Stimulated activated CD8-positive, alpha-beta memory T cell treated with anti-CD3 and anti-CD28 coated beads, Interleukin-7, amount 100 ng/mL, for 48 hours (primary cell): Measurements from ENCODE around the gene CDC42EP5.

Experiments used
- DNase-seq, 2 donors: peaks; one replicate each; pipeline ENCODE4 v3.0.0-alpha.2; 2020; ENCODE audit warnings: low read depth in 1 of 2; ENCODE audit errors: extremely low read depth in 1 of 2

CDC42EP5 gene

DNA sequence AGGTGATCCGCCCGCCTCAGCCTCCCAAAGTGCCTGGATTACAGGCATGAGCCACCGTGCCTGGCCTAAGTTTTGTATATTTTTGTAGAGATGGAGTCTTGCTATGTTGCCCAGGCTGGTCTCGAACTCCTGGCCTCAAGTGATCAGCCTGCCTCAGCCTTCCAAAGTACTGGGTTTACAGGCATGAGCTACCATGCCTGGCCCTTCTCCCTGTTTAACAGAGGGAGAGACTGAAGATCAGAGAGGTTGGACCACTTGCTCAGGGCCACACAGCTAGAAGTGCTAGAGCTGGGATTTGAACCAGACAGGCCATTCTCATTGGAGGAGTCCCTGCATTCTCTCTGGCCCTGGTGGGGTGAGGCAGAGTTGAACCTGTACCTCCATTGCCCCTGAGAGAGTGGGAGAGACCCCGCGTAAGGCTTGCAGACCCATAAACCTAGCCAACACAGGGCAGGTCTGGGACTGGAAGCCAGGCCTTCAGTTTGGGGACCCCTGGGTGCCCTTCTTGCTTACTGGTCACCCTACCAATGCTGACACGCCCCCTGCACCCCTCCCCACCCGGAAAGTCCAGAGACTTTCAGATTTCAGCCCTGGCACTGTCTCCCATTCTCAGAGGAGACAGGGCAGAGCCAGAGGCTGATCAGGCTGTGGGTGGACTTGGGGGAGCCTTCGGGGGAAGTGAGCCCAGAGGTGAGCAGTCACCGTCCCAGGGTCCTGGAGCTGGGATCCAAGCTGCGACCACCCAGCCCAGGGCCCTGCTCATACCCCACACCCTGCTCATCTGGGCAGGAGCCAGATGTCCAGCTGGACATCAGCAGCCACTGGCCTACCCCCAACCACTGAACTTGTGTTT lies 44.5 kb downstream of the CDC42EP5 start:
- DNase-seq: no peak

DNA sequence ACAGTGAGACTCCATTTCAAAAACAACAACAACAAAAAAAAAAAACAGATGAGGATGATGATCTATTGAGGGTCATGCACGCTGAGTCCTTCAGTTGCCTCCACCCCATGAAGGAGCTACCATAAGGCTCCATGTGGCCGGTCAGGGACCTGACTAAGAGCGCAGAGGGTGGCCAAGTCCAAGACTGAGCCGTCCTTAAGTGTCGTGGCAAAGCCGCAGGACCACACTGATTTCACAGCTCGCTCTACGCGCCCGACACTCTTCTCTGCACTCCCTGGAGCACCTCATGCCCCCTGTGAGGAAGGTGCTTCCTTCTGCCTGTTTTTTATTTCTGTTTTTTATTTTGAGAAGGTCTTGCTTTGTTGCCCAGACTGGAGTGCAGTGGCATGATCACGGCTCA lies 45.5 kb downstream of the CDC42EP5 start:
- no peak for DNase-seq

DNA sequence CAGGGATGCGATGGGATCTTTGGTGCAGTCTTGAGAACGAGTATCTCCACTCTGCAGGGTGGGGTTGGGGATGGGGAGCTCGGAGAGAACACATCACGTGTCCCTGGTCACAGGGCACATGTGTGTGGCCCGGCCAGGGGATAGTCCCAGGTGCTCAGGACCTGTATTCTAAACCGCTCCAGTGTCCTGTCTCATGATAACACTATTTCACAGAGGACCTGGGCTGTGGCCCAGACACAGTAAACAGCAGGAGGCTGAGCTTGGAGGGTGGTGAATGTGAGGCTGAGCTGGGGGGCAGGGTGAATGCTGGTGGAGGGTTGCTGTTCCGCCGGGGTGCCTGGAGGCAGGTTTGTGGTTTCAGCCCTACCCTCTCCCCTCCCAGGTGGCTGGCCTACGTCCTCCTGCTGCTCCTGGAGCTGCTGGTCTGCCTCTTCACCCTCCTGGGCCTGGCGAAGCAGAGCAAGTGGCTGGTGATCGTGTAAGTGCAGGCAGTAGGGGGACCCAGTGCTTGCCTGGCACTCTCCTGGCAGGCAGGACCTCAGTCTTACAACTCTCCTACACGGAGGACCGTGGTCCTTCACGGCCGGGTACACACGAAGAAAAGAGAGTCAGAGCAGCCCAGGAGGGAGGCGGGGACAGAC lies 46.7 kb downstream of the CDC42EP5 start:
- no peak for DNase-seq

DNA sequence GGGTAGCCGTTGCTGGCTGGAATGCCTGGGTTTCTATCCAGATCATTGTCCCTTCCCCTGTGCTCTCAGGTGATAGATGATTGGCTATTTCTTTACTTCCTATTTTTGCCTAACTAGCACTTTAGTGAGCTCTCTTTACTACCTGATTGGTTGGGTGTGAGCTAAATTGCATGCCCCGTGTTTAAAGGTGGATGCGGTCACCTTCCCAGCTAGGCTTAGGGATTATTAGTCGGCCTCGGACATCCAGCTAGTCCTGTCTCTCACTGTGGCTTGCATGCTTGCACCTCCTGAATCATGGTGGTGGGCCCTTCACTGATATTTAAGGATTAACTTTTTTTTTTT lies 47.7 kb downstream of the CDC42EP5 start:
- DNase-seq: no peak

DNA sequence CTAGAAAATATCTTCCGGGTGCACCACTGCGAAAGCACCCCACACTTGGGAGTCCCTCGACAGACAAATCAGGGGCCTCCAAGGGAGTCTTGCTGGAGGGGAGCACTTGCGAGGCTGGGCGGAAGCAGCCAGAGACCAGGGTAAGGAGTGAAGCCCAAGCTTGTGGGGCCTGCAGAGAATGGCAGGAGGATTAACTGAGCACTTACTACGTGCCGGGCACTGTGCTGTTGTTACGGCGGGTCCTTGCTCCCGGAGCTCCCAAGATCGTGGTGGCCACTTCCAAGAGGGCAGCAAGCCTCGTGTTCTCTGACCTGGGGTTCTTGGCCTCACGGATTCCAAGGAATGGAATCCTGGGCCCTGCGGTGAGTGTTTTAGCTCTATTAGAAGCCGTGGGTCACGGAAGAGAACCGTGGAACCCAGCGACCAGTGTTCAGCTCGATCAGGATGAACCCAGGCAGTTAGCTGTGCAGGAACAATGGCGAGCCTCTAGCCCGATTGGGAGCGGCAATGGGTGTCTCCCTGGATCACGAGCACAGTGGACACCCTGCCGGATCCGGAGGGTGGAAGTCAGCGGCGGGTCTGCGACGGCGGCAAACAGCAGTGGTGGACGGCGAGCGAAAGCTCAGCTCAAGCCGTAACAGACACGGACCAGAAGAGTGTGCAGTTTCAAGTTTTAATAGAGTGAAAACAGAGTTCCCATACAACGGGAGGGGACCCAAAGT lies 48.3 kb downstream of the CDC42EP5 start:
- no peak for DNase-seq

DNA sequence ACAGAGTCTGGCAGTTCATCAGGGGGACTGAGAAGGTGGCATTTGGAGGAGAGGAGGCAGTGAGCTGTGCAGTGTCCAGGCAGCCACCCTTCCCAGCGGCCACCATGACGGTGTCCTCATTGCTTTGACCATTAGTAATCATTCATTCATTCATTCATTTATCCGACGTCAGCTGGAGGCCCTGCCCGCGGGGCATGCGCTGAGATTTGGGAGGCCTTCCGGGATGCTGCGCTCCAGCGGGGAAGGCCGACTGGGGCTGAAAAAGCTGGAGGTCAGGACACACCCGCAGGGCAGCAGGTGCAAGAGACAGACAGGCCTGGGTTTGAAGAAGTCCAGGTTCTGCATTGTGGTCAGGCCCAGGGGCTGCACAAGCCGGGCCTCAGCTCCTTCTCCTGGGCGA lies 48.9 kb downstream of the CDC42EP5 start:
- DNase-seq: no peak

DNA sequence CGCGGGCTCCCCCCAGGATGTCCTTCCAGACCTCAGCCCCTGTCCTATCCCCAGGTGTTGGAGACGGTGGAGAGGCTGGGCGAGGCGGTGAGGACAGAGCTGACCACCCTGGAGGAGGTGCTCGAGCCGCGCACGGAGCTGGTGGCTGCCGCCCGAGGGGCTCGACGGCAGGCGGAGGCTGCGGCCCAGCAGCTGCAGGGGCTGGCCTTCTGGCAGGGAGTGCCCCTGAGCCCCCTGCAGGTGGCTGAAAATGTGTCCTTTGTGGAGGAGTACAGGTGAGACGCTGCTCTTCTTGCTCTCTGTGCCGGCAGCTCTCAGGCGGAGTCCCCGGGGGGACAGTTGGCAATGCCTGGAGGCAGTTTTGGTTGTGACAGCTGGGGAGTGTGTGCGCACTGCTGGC lies 51.0 kb downstream of the CDC42EP5 start:
- DNase-seq: no peak

DNA sequence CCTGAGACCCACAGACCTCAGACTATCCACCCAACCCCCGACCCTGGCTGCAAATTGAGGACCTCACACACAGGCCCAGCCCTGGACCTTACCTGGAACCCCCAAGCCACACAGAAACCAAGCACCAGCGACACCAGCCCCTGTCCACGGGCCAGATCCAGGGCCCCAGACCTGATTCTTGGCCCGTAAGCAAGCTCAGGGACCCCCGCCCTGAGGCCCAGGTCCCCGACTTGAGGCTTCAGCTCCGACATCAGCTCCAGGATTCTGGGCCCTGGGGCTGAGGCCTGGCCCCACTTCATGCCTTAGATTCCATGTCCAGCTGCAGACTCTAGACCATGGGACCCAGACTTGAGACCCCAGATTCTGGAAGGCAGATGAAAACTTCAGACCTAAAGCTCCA lies 51.6 kb downstream of the CDC42EP5 start:
- DNase-seq: no peak

DNA sequence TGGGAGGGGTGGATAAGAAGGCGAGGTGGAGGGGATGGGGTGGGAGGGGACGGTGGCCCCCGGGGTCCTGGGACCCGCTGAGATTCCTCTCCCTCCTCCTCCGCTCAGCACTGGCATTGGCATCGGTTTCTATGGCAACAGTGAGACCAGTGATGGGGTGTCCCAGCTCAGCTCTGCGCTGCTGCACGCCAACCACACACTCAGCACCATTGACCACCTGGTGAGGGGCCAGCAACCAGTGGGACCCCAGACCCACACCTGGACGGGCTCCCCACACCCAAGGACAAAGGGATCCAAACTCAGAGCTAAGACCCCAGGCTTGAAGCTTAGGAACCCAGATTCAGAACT lies 52.0 kb downstream of the CDC42EP5 start:
- no peak for DNase-seq

DNA sequence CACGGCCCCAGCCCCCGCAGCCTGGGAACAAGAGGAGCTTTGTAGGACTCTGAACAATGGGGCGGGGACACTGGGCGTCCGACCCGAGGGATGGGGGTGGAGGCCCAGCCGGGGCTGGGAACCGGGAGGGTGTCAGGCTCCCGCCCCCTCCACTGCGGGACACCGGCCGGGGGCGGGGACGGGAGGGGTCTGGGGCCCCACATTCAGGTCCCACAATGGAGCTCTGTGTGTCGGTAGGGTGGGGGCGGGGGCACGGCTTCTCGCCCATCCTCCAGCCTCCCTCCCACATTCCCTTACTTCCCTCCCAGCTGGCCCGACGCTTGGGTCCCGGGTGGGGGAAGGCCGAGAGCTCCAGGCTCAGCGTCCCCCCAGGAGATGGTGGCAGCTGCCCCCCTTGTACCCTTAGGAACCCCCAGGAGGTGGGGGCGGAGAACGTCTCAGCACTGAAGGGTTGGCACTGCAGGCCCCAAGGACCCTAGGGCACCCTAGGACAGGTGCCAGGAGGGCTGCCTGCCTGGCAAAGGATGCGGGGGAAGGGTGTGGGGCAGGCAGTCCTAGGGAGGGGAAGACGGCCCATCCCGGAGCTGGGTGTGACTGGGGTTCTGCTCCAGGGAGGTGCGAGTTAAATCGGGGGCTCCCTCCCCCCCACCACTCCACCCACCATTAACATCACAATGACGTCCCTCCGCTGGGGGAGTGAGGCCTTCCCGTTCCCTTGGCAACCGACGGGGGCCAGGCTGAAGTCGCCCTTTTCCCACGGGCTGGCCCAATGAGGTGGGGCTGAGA lies 52.5 kb downstream of the CDC42EP5 start:
- DNase-seq: no peak

DNA sequence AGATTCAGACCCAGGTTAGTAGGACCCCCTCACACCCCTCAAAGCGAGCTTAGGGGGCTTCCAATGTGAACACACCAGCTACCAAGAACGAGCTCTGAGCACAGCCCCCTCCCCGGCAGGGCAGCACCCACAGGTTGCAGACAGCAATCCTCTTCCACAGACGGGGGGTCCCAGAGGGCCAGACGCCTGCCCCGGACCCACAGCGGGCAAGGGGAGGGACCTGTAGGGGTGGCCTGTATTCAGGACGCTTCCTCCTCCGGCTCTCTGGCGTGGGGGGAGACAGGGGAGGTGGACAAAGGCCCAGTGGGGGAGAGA lies 53.1 kb downstream of the CDC42EP5 start:
- no peak for DNase-seq

DNA sequence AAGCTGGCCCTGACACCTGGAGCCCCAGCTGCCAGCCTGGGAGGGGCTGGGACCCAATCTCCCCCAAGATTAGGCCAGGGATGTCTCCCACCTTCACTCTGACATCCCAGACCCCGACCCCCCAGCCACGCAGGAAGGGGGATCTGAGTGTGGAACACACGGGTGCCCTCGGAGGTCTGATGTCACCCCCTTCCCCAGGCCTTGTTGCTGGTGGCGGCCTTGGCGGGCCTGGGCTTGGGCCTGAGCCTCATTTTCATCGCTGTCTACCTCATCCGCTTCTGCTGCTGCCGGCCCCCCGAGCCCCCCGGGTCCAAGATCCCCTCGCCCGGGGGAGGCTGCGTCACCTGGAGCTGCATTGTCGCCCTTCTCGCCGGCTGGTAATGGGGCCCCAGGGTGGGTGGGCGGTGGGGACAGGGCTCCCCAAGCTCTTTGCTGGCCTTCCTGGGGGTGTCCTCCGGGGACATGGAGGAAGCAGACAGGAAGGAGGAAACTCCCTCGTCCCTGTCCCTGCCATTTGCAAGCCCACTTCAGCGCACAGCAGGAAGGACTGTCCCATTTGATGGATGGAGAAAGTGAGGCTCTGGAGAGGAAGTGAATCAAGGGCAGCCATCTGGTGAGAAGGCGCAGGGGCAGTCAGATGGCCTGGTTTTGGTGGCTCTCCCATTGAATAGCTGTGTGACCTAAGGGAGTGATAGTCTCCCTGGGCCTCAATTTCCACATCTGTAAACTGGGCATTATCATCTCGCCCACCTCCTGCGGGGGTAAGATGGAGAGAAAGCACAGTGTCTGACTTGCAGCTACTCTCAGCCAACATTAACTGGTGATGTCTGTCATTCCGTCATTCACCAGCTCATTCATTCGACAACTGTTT lies 53.9 kb downstream of the CDC42EP5 start:
- DNase-seq: no peak

DNA sequence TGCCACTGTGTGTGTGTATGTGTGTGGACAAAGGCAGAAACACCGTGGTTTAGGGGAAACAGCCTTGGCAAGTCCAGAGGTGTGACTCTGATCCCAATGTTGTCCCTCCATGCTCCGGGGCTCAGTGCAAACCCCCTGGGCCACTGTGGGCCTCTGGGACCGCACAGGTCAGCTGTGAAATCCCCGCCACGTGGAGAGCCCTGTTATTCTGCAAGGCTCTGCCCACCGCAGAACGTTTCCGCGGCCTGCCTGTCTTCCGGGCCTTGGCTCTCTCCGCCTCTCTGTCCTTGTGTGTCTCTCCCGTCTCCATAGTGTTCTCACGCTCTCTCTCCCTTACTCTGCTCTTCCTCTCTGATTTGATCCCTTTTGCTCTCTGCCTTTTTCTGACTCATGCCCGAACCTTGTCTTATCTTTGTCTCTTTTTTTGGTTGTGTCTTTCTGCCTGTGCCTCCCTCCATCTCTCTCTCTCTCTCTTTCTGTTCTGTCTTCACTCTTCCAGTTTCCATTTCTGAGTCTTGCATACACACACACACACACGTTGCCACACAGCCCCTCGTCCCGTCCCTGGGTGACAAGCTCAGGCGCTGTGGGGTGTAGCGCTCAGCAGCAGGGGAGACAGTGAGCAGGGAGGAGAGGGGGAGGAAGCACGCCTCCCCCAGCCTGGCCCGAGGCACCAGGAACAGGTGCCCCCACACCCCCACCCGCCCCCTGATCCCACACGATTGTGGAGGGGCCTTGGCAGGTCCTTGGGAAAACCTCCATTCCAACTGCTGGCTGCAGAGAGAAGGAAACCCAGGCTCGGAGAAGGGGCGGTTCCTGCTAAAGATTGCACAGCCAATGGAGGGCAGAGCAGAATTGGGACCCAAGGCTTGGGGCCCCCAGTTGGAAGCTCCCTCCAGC lies 54.8 kb downstream of the CDC42EP5 start:
- DNase-seq: no peak

DNA sequence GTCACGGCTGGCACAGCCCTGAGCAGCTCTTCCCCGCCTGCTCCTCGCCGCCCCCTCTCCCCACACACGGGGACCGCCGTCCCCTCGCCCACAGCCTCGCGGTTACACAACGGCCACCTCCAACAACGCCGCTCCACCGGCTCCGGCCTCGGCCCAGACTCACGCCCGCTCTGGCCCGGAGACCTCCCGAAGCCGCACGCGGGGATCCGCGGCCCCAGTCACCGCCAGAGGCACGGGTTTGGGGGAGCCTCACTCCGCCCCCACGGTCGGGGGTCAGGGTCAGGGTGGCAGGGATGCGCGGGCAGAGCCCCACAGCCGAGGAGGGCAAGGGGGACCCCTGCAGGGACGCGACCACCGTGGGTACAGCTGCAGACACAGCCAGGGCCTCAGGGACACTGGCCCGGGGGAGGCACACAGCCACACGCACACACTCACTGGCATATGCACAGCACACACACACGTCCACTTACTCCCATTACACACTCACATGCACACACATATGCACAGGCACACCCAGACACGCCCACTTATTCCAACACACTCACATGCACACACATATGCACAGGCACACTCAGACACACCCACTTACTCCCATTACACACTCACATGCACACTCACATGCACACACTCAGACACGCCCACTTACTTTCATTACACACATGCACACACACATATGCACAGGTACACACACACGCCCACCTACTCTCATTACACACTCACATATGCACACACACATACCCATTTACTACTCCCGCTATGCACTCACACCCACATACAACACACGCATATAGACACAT lies 56.2 kb downstream of the CDC42EP5 start:
- DNase-seq: no peak

DNA sequence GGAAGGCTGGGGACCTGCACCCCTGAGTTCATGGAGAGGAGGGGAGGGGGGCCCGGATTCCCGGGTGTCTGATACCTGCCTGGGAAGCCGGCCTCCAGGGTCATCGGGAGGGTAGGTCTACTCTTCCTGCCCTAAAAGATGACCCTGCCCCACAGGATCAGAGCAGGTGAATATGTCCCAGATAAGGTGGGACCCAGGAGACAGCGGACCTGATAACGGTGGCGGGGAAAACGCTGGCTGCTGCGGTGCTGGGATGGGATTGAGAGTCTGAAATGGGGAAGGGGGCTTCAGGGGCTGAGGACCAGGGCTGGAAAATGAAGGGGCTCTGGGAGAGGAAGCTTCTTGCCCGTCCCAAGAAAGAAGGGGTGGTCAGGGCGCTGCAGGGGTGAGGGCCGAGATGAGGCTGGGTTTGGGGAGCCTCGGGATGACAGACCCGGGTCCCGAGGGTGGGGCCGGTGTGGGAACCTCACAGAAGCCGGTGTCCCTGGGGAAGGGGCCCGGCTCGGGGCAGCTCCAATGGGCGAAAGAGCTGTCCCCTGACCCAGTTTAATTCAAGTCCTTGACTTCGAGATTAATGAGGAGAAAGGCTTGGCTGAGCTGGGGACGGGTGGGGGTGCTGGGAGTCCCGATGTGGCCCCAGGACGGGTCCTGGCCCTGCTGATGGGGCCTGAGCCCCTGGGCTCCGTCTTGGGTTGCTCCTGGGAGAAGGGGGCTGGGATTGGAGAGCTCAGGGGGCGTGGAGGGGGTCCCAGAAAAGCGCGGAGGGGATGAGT lies 57.0 kb downstream of the CDC42EP5 start:
- no peak for DNase-seq

DNA sequence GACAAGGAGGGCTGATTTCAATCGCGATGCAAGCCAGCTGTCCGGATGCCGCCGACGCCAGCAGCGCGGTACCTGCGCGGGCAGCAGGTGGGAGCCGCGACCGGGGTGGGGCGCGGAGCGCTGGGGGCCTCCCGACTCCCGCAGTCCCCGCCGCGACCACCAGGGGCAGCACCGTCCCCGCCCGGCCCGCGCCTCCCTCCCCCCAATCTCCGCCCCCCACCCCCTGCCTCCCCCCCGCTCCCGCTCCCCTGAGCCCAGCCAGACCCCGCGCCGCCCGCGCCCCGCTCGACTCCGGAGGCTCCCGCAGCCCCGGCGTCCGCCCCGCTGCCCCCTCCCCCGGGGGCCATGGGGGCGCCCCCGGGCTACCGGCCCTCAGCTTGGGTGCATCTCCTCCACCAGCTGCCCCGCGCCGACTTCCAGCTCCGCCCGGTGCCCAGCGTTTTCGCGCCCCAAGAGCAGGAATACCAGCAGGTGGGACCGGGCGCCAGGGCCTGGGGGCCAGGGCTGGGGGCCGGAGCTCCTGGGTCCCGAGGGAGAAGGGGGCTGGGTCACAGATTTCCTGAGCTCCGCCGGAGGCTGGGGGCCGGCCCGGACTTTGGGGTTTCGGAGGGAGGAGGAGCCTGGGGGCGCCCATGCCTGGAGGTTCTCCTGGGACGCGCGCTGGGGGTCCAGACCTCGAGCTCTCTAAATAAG lies 57.7 kb downstream of the CDC42EP5 start, which contains the start of gene TTYH1:
TTYH1 (plus strand) TSS at position 257 of the 693 bp plus-strand sequence; CDS start at position 346, 89 bp downstream.
- no peak for DNase-seq
